HFFc6 (cell line): ENCODE data around the gene TBC1D5. TPM values are rescaled to one million over a fixed set of nuclear protein-coding genes. Genes with fewer than 3 reads are reported as not detected.
"Not testable (repeated sequence)": the region's sequence is repeated elsewhere in the genome, so short reads cannot be mapped to it uniquely, and the experiment has no call there.

ENCODE experiments used
- DNase-seq: peaks from one replicate; pipeline ENCODE4 v3.0.0-alpha.2; 2018
- H3K27ac Mint-ChIP-seq: 2 replicates; pipeline ENCODE4 v1.8.0; 2020; ENCODE audit warnings: mild to moderate bottlenecking, mixed read lengths
- H3K27me3 Mint-ChIP-seq: 2 replicates; pipeline ENCODE4 v1.8.0; 2021; ENCODE audit warnings: mild to moderate bottlenecking, moderate library complexity, mixed read lengths; ENCODE audit not compliant: insufficient read depth
- H3K36me3 Mint-ChIP-seq: 2 replicates; pipeline ENCODE4 v1.8.0; 2021; ENCODE audit warnings: low read depth, mixed read lengths
- H3K4me1 Mint-ChIP-seq: 2 replicates; pipeline ENCODE4 v1.8.0; 2020; ENCODE audit warnings: low read depth, mixed read lengths
- H3K4me3 Mint-ChIP-seq: 2 replicates; pipeline ENCODE4 v1.8.0; 2020; ENCODE audit warnings: mild to moderate bottlenecking, moderate library complexity, mixed read lengths
- H3K9me3 Mint-ChIP-seq: 2 replicates; pipeline ENCODE4 v1.8.0; 2020; ENCODE audit warnings: mild to moderate bottlenecking, mixed read lengths
- total RNA-seq, 6 experiments: library from RNA; stranded (reverse); fragmentation: NEBNext Ultra II Directional; extraction: Animal tissue kit (Norgen Biotek cat#: 25700); gene quantifications; 2 replicates in 1 of 6; 3 replicates in 5 of 6; pipeline ENCODE4 v1.2.3, GENCODE V29; 2021
- TF ChIP-seq, protein P1 (sequence below): fragments of 200-600 bp; sonication (generic); IDR thresholded peaks from 2 replicates; pipeline ENCODE4 v1.5.0; 2021; ENCODE audit warnings: antibody characterized with exemption, mild to moderate bottlenecking

TBC1D5 gene
- total RNA-seq, 6 experiments from 2014 or later: 37.2 to 46.0 (median 40.1) TPM

DNA sequence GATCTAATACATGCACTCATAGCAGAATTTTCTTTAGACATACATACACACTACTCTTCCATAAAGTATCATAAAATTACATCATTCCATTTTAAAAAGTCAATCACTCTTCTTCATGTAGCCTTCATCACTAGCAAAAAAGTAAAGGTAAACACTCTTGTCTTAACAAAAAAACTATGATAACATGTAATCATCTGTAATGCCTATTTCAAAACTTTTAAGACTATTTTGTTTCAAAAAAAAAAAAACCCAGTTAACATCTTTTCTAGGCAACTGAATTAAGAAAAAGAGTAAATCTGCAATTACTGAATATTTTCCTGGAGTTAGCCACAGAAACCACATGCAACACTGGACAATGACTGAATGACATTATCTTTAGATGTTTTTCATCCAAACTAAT, 4.8 kb downstream of the TBC1D5 start:
- H3K36me3 Mint-ChIP-seq: peaks cover 34% of the 10 kb centered on the region
- peaks cover 39% of the 10 kb centered on the region for H3K4me1 Mint-ChIP-seq
- DNase-seq: no peak
- H3K27ac Mint-ChIP-seq: no peak overlapping the region
- no peaks in the 10 kb centered on the region for H3K27me3 Mint-ChIP-seq
- TF ChIP-seq, protein P1, sequence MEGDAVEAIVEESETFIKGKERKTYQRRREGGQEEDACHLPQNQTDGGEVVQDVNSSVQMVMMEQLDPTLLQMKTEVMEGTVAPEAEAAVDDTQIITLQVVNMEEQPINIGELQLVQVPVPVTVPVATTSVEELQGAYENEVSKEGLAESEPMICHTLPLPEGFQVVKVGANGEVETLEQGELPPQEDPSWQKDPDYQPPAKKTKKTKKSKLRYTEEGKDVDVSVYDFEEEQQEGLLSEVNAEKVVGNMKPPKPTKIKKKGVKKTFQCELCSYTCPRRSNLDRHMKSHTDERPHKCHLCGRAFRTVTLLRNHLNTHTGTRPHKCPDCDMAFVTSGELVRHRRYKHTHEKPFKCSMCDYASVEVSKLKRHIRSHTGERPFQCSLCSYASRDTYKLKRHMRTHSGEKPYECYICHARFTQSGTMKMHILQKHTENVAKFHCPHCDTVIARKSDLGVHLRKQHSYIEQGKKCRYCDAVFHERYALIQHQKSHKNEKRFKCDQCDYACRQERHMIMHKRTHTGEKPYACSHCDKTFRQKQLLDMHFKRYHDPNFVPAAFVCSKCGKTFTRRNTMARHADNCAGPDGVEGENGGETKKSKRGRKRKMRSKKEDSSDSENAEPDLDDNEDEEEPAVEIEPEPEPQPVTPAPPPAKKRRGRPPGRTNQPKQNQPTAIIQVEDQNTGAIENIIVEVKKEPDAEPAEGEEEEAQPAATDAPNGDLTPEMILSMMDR: no peak
- no peak overlapping the region for H3K4me3 Mint-ChIP-seq
- H3K9me3 Mint-ChIP-seq: no peaks in the 10 kb centered on the region

DNA sequence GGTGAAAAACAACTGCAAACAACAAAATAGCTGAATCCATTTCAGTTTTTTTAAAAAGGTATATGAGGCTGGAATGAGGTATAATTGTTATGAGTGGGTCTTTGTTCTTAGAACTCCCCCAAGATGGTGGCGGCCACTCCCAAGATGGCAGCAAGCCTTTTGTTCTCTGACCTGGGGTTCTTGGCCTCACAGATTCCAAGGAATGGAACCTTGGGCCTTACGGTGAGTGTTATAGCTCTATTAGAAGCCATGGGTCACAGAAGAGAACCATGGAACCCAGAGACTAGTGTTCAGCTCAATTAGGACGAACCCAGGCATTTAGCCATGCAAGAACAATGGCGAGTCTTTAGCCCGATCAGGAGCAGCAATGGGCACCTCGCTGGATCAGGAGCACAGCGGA, 7.1 kb downstream of the TBC1D5 start:
- H3K36me3 Mint-ChIP-seq: peaks cover 50% of the 10 kb centered on the region
- not testable (repeated sequence) for H3K9me3 Mint-ChIP-seq, H3K27me3 Mint-ChIP-seq, DNase-seq, H3K27ac Mint-ChIP-seq, H3K4me3 Mint-ChIP-seq
- H3K4me1 Mint-ChIP-seq: peaks cover 30% of the 10 kb centered on the region

DNA sequence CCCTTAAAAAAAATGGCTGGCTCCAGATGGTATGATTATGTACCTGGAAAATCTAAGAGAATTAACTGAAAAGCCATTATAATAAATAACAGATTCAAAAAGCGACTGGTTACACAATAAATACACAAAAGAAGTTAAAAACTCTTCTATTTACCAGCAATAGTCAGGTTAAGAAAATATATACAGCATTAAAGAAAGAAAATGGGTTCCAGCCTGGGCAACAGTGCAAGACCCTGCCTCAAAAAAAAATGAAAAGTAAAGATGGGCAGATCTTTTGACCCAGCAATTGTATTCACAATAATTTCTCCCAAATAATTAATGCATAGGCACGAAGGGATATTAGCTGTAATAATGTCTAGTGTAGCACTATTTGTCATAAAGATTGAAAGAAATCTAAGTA, 8.7 kb downstream of the TBC1D5 start:
- H3K36me3 Mint-ChIP-seq: peaks cover 50% of the 10 kb centered on the region
- no peak overlapping the region for H3K27ac Mint-ChIP-seq
- no peaks in the 10 kb centered on the region for H3K27me3 Mint-ChIP-seq
- no peak overlapping the region for H3K4me3 Mint-ChIP-seq
- DNase-seq: no peak
- H3K9me3 Mint-ChIP-seq: peaks cover 9% of the 10 kb centered on the region
- H3K4me1 Mint-ChIP-seq: peaks cover 24% of the 10 kb centered on the region
- TF ChIP-seq, protein P1: no peak

DNA sequence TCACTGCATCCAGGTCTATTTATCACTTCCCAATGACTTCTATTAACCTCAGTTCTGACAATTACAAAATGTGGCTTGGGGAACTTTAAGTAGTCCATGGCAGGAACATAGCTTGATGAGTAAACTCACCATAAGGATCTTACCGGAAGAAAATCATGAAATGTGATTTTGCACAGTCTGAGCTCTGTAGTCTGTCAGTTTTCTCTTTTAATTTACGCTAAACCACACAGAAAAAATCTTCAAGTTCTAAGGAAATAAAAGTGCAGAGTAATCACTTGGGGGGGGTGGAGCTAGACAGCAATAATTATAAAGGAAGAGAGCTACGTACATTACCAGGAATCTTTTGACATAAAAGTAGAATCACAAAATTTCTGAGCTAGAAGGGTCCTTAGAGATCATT, 9.2 kb downstream of the TBC1D5 start:
- Mint-ChIP-seq H3K27ac (no peak overlapping the region), H3K4me1 (peaks cover 22% of the 10 kb centered on the region), H3K36me3 (peaks cover 52% of the 10 kb centered on the region), H3K9me3 (peaks cover 9% of the 10 kb centered on the region), H3K4me3 (no peak overlapping the region), H3K27me3 (no peaks in the 10 kb centered on the region)
- TF ChIP-seq, protein P1: no peak
- DNase-seq: no peak

DNA sequence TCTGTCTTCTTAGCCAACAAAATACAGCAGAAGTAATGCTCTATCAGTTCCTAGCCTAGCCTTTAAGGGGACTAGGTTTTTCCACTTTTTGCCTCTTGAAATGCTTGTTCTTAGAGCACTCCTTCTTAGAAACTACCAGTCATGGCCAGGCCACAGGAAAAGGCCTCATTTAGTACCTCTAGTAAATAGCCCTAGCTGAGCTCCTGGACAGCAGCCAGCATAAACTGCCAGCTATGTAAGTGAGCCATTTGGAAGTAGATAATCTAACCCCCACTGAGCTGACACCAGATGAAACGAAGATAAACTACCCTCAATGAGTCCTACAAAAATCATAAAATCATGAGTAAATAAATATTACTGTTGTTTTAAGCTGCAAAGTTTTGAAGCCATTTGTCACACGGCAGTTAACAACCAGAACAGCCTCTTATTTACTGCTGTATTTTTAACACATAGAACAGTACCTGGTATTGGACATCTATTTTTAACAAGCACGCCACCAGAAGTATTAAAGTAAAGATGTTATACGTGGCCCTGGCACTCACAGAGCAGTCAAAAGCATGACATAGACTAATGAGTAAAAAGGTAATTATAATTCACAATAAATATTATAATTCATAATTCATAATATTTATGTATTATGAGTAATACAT, 12.0 kb downstream of the TBC1D5 start:
- peak overlapping the region; percentile 56; the same call in 1 of the 2 replicates for H3K27ac Mint-ChIP-seq
- peaks cover 9% of the 10 kb centered on the region for H3K9me3 Mint-ChIP-seq
- TF ChIP-seq, protein P1: no peak
- 0 out of 2 replicates have a peak, but pooled peaks cover 2% of the 10 kb centered on the region for H3K27me3 Mint-ChIP-seq
- peaks cover 10% of the 10 kb centered on the region for H3K4me1 Mint-ChIP-seq
- DNase-seq: peak; percentile 44
- peaks cover 60% of the 10 kb centered on the region for H3K36me3 Mint-ChIP-seq
- no peak overlapping the region for H3K4me3 Mint-ChIP-seq

DNA sequence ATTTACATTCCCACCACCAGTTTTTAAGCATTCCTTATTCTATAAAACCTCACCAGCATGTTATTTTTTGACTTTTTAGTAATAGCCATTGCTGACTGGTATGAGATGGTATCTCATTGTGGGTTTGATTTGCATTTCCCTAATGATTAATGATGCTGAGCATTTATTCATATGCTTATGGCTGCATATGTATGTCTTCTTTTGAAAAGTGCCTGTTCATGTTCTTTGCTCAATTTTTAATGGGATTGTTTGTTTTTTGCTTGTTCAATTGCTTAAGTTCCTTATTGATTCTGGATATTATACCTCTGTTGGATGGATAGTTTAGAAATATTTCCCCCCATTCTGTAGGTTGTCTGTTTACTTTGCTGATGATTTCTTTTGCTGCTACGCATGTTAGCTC, 16.1 kb downstream of the TBC1D5 start:
- H3K36me3 Mint-ChIP-seq: peaks cover 50% of the 10 kb centered on the region
- H3K9me3 Mint-ChIP-seq: peaks cover 9% of the 10 kb centered on the region
- DNase-seq: no peak
- H3K4me1 Mint-ChIP-seq: peaks cover 10% of the 10 kb centered on the region
- H3K4me3 Mint-ChIP-seq: no peak overlapping the region
- TF ChIP-seq, protein P1: no peak
- H3K27ac Mint-ChIP-seq: no peak overlapping the region
- 0 out of 2 replicates have a peak, but pooled peaks cover 2% of the 10 kb centered on the region for H3K27me3 Mint-ChIP-seq

DNA sequence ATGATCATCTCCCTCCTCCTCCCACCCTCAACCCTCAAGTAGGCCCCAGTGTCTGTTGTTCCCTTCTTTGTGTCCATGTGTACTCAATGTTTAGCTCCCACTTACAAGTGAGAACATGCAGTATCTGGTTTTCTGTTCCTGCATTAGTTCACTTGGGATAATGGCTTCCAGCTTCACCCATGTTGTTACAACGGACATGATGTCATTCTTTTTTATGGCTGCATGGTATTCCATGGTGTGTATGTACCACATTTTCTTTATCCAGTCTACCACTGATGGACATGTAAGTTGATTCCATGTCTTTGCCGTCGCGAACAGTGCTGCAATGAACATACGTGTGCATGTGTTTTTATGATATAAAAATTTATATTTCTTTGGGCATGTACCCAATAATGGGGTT, 16.6 kb downstream of the TBC1D5 start:
- H3K4me3 Mint-ChIP-seq, H3K9me3 Mint-ChIP-seq, H3K27me3 Mint-ChIP-seq, H3K4me1 Mint-ChIP-seq, H3K27ac Mint-ChIP-seq, DNase-seq: not testable (repeated sequence)
- peaks cover 45% of the 10 kb centered on the region for H3K36me3 Mint-ChIP-seq
